Measurements from ENCODE around the gene GPC1. TPM values are rescaled to one million over a fixed set of nuclear protein-coding genes. Genes with fewer than 3 reads are reported as not detected.

Gene GPC1
- total and polyA plus RNA-seq, 2 of the 13 experiments (the other 11 are each of a cell fraction or from before 2014, with no cell fraction given): 4.0 to 5.5 TPM

GRCh38 chr2:240422658-240423329 lies 12.7 kb upstream of the GPC1 start:
- POLR2A ChIA-PET: no interaction called here
- H2AFZ ChIP-seq (ENCODE audit: low read length): no peak overlapping the region
- H3K9me3 ChIP-seq (ENCODE audit: low read length): peaks cover 35% of the 10 kb centered on the region
- H3K4me3 ChIP-seq (replicated peaks in 1 of 3; ENCODE audit: insufficient read depth in 1 of 3, low read depth in 2 of 3, low read length in 3 of 3): no peak overlapping the region
- in situ Hi-C loops (cut with HindIII; ENCODE audit: extremely low pct_ligation_motif_present, low pct_unique_long_range_greater_than_20kb) (no loop called here), intact Hi-C loops (cut with micrococcal nuclease; ENCODE audit: unreplicated experiment) (no loop called here)
- no peak overlapping the region for H3K9ac ChIP-seq (ENCODE audit: insufficient read depth, low read depth, low read length)
- H3K27ac ChIP-seq (ENCODE audit: extremely low read length, insufficient read depth, low read length): no peak overlapping the region
- H3K36me3 ChIP-seq (replicated peaks in 1 of 2; ENCODE audit: control insufficient read depth in 1 of 2, insufficient read depth in 2 of 2, low read length in 2 of 2): no peaks in the 10 kb centered on the region
- CTCF ChIA-PET (ENCODE audit: low intra/inter-chr PET ratio, low total read pairs): no interaction called here
- peaks cover 10 to 55% of the 10 kb centered on the region in 2 experiments for H3K27me3 ChIP-seq (ENCODE audit: control insufficient read depth in 1 of 2, insufficient read depth in 2 of 2, low read length in 2 of 2)
- FAIRE-seq (no peak), ATAC-seq (no peak), DNase-seq (ENCODE audit: low spot score) (no peak)
- H4K20me1 ChIP-seq (ENCODE audit: insufficient read depth, low read length): no peaks in the 10 kb centered on the region
- no TSS peak for BruUV-seq (replicated peaks)
- H3K4me2 ChIP-seq (ENCODE audit: low read depth, low read length): no peak overlapping the region
- no peaks in the 10 kb centered on the region for H3K4me1 ChIP-seq (ENCODE audit: insufficient read depth, low read length)
- WGBS (ENCODE audit: low lambda C conversion rate): 16% methylated on average over 6 of the region's 6 CpGs
- no peak for TF ChIP-seq ZNF552 (CRISPR knock-in tag; IDR thresholded peaks at IDR 0.05; ENCODE audit: borderline replicate concordance)
- TF ChIP-seq CBX2 (IDR thresholded peaks at IDR 0.05; ENCODE audit: low read depth, low read length): no peak
- TF ChIP-seq CBX2 (CRISPR knock-in tag; IDR thresholded peaks at IDR 0.05; ENCODE audit: low read depth): no peak
- TF ChIP-seq KAT2B (IDR thresholded peaks at IDR 0.05; ENCODE audit: borderline replicate concordance, low read depth, low read length): no peak
- TF ChIP-seq FOSL2 (CRISPR knock-in tag; IDR thresholded peaks at IDR 0.05): peak; percentile 67
- TF ChIP-seq FUBP1 (CRISPR knock-in tag; IDR thresholded peaks at IDR 0.05; ENCODE audit: borderline replicate concordance): no peak
- TF ChIP-seq ISX (CRISPR knock-in tag; conservative IDR thresholded peaks at IDR 0.05): no peak
- no peaks in the 10 kb centered on the region for H3K79me2 ChIP-seq (ENCODE audit: insufficient read depth, low read length)
